GM12873 (cell line): ENCODE results near the gene RBM23.

Source experiments
- TF ChIP-seq, protein P1 (sequence below): IDR thresholded peaks from 2 replicates; pipeline ENCODE4 v1.5.1; 2012; ENCODE audit warnings: low read depth, mild to moderate bottlenecking, moderate library complexity, low read length, control low read depth; ENCODE audit not compliant: insufficient read depth; ENCODE audit errors: missing control alignments

The RBM23 gene

GRCh38 chr14:22875003-22875747 lies 43.8 kb downstream of the RBM23 start:
- TF ChIP-seq, protein P1, sequence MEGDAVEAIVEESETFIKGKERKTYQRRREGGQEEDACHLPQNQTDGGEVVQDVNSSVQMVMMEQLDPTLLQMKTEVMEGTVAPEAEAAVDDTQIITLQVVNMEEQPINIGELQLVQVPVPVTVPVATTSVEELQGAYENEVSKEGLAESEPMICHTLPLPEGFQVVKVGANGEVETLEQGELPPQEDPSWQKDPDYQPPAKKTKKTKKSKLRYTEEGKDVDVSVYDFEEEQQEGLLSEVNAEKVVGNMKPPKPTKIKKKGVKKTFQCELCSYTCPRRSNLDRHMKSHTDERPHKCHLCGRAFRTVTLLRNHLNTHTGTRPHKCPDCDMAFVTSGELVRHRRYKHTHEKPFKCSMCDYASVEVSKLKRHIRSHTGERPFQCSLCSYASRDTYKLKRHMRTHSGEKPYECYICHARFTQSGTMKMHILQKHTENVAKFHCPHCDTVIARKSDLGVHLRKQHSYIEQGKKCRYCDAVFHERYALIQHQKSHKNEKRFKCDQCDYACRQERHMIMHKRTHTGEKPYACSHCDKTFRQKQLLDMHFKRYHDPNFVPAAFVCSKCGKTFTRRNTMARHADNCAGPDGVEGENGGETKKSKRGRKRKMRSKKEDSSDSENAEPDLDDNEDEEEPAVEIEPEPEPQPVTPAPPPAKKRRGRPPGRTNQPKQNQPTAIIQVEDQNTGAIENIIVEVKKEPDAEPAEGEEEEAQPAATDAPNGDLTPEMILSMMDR = no peak

DNA sequence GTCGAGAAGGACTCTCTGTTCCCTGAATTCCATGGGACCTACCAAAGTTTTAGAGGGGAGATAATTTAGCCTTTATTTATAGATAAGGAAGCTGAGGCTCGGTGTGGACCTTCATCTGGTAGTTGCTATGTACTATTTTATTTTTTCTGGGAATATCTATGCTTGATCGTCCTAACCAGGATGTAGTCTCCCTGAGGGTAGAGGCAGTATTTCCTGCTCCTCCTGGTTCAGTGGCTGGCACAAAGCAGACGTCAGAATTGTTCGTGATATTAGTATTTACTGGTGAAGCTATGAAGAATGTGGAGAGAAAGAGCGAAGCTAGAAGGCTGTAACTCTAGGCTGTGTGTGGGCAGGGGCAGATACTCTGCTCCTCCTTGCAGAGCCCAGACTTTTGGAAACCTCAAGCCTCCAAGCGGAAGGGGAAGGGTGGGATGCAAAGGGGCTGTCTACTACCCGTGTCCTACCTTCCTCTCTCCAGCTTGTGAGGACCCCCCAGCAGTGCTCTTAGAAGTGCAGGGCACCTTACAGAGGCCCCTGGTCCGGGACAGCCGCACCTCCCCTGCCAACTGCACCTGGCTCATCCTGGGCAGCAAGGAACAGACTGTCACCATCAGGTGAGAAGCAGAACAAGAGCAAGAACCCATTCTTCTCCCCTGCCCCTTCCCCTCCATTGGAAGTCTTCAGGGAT lies 46.0 kb downstream of the RBM23 start:
- TF ChIP-seq, protein P1 = no peak

DNA sequence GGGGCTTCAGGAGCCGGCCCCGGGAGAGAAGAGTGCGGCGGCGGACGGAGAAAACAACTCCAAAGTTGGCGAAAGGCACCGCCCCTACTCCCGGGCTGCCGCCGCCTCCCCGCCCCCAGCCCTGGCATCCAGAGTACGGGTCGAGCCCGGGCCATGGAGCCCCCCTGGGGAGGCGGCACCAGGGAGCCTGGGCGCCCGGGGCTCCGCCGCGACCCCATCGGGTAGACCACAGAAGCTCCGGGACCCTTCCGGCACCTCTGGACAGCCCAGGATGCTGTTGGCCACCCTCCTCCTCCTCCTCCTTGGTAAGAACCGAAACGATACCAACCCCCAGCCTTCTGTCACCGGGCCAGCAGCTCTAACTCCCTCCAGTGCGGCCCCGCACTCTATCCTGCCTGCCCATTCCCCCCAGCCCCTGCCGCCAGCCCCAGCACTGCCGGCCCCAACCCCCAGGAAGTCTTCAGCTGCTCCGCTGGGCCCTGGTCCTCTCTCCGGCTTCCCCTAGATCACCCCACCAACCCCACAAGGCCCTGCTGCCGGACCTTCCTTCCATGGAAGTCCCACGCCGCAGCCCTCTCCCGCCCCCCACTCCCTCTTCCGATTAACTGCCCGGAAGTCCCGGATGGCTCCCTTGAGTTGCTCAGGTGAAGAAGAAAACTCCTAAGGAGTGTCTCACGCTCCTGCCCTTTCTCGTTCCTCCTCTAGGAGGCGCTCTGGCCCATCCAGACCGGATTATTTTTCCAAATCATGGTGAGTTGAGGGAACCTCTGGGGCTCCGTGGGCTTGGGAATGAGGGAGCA lies 46.7 kb downstream of the RBM23 start:
- TF ChIP-seq, protein P1 = peak; percentile 92

DNA sequence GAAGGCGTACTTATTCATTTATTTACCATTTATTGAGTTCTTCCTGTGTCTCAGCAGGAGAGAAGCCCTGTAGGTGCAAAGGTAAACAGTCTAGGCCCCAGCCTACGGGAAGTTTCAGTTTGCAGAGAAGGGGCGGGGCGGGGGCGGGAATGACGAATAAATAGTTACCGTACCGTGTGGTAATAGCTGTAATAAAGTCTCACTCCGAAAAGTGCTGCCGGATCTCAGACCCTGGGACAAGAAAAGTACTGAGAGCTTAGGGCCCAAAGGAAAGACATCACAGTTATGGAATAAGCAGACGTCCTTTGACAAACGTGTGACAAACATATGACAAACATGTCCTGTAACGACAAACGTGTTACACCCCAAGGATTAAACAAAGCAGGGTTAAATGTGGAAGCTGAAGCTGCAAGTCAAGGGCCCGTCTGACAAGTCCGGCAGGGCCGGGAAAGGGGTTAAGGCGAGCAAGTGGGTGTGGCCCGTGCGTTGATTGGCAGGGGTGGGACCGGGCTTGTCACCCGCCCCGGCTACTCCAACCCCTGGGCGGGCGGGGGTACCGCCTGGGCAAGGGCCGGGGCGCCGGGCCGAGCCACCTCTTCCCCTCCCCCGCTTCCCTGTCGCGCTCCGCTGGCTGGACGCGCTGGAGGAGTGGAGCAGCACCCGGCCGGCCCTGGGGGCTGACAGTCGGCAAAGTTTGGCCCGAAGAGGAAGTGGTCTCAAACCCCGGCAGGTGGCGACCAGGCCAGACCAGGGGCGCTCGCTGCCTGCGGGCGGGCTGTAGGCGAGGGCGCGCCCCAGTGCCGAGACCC lies 47.5 kb downstream of the RBM23 start, which contains the start of gene LRP10:
TSS of gene LRP10 (plus strand) at position 517 of the 809 bp plus-strand sequence. CDS start 564 bp downstream, outside the sequence.
- TF ChIP-seq, protein P1 = no peak

GRCh38 chr14:22870811-22871223 lies 48.1 kb downstream of the RBM23 start:
- TF ChIP-seq, protein P1 = no peak

DNA sequence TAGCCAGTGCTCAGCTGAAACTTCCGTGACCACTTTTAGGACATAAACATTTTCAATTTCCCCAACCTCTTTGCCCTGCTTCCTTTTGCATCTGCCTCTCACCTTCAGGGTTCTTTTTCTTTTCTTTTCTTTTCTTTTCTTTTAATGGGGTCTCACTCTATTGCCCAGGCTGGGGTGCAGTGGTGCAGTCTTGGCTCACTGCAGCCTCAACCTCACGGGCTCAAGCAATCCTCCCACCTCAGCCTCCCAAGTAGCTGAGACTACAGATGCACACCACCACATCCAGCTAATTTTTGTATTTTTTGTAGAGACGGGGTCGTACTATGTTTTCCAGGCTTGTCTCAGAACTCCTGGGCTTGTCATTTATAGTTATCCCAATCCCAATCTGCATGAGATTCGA lies 52.1 kb downstream of the RBM23 start:
- TF ChIP-seq, protein P1 = no peak
